GM18505 (cell line): ENCODE measurements around the gene DOCK3.
"Not testable (repeated sequence)": the region's sequence is repeated elsewhere in the genome, so short reads cannot be mapped to it uniquely, and the experiment has no call there.

Source experiments
- ATAC-seq: cut with Tn5 transposase; IDR thresholded peaks from one replicate; pipeline ENCODE4 v1.9.1; 2021; ENCODE audit not compliant: unreplicated experiment
- POLR2A ChIP-seq: IDR thresholded peaks from 4 replicates; pipeline ENCODE4 v1.6.1; 2011; ENCODE audit warnings: borderline replicate concordance; ENCODE audit not compliant: insufficient read depth, insufficient read length; ENCODE audit errors: extremely low read depth

DOCK3 gene

GRCh38 chr3:51357856-51358255, 683.1 kb downstream of the DOCK3 start:
- no peak for ATAC-seq
- no peak for TF ChIP-seq POLR2A

- TF ChIP-seq POLR2A, result no peak
- no peak for ATAC-seq
These were observed 684.3 kb downstream of the DOCK3 start for GRCh38 chr3:51358981-51359380.

GRCh38 chr3:51360806-51361205, 686.1 kb downstream of the DOCK3 start:
- no peak for ATAC-seq

GRCh38 chr3:51361746-51362145, 687.0 kb downstream of the DOCK3 start:
- ATAC-seq, result no peak
- TF ChIP-seq POLR2A, result no peak

More at GRCh38 chr3:51360806-51361205, 686.1 kb downstream of the DOCK3 start:
- no peak for TF ChIP-seq POLR2A

- no peak for ATAC-seq
- TF ChIP-seq POLR2A, result no peak
These were observed 687.7 kb downstream of the DOCK3 start for GRCh38 chr3:51362476-51362875.

GRCh38 chr3:51368276-51368675, 693.5 kb downstream of the DOCK3 start:
- ATAC-seq, result not testable (repeated sequence)

GRCh38 chr3:51371943-51372557, 697.3 kb downstream of the DOCK3 start:
- no peak for ATAC-seq
- no peak for TF ChIP-seq POLR2A

- no peak for TF ChIP-seq POLR2A
- no peak for ATAC-seq
These were observed 699.1 kb downstream of the DOCK3 start for GRCh38 chr3:51373658-51374421.

- no peak for ATAC-seq
- no peak for TF ChIP-seq POLR2A
These were observed 699.7 kb downstream of the DOCK3 start for GRCh38 chr3:51374456-51374855.

- ATAC-seq, result no peak
- no peak for TF ChIP-seq POLR2A
These were observed 700.4 kb downstream of the DOCK3 start for GRCh38 chr3:51375136-51375535.

GRCh38 chr3:51375571-51375970, 700.8 kb downstream of the DOCK3 start:
- ATAC-seq, result no peak
- no peak for TF ChIP-seq POLR2A

- ATAC-seq, result no peak
- TF ChIP-seq POLR2A, result no peak
These were observed 703.3 kb downstream of the DOCK3 start for GRCh38 chr3:51378065-51378464.

GRCh38 chr3:51378726-51379125, 704.0 kb downstream of the DOCK3 start:
- ATAC-seq, result no peak
- TF ChIP-seq POLR2A, result no peak

GRCh38 chr3:51379301-51379700, 704.6 kb downstream of the DOCK3 start:
- TF ChIP-seq POLR2A, result no peak
- no peak for ATAC-seq
